ENCODE data around the gene CNIH2. TPM values are rescaled to one million over a fixed set of nuclear protein-coding genes. Genes with fewer than 3 reads are reported as not detected.
A peak's percentile ranks its signal among the peaks of the same experiment; 100 is the strongest.

CNIH2 gene
- total RNA-seq, 4 donors from 2014 or later: not detected

- intact Hi-C loops (cut with DNase I): no loop called here
- WGBS, 2 donors: 91 to 94% methylated on average over 8 to 17 of the region's 26 CpGs
- Histone ChIP-seq H3K4me1 (peaks cover 15 to 22% of the 10 kb centered on the region in 2 donors), H3K4me3 (replicated peaks in 1 of 3) (no peak overlapping the region), H3K36me3 (peaks cover 0 to 21% of the 10 kb centered on the region in 2 donors), H3K27ac (no peak overlapping the region), H3K9me3 (no peaks in the 10 kb centered on the region), H3K27me3 (no peaks in the 10 kb centered on the region)
- TF ChIP-seq CTCF (IDR thresholded peaks at IDR 0.05): no peak
- TF ChIP-seq POLR2A (IDR thresholded peaks at IDR 0.05): no peak
- no peak for DNase-seq
Observed at GRCh38 chr11:66265531-66266377, 12.2 kb upstream of the CNIH2 start.

GRCh38 chr11:66266378-66267038 lies 11.5 kb upstream of the CNIH2 start:
- H3K27me3 ChIP-seq: no peaks in the 10 kb centered on the region
- intact Hi-C loops (cut with DNase I): no loop called here
- no peak overlapping the region for H3K27ac ChIP-seq
- H3K36me3 ChIP-seq: peaks cover under 1 to 16% of the 10 kb centered on the region in 2 donors
- WGBS, 2 donors: 83 to 84% methylated on average over 12 to 17 of the region's 20 CpGs
- no peak for DNase-seq
- peaks cover 15 to 24% of the 10 kb centered on the region in 2 donors for H3K4me1 ChIP-seq
- H3K9me3 ChIP-seq: no peaks in the 10 kb centered on the region
- no peak for TF ChIP-seq POLR2A (IDR thresholded peaks at IDR 0.05)
- TF ChIP-seq CTCF (IDR thresholded peaks at IDR 0.05): no peak
- no peak overlapping the region for H3K4me3 ChIP-seq (replicated peaks in 1 of 3)

DNA sequence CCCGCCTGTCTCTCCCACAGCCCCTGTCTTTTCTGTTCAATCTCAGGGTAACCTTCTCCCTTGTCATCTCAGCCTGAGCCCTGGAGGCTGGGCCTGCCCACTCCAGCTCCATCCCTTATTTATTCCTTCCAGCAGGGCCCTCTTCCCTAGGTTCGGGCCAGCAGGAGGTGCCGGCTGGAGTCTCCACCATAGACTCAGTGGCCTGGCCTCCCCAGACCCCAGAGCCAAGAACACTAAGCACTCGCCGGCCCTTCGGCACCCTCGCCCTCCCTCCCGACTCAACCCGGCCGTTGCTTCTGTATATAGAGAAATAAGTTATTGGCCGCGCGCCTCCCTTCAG lies 11.0 kb upstream of the CNIH2 start:
- no peaks in the 10 kb centered on the region for H3K27me3 ChIP-seq
- H3K27ac ChIP-seq: peak overlapping the region; percentile 94 to 97 (median 96)
- intact Hi-C loops (cut with DNase I): no loop called here
- peaks cover 6 to 16% of the 10 kb centered on the region in 2 donors for H3K36me3 ChIP-seq
- H3K9me3 ChIP-seq: no peaks in the 10 kb centered on the region
- H3K4me3 ChIP-seq (replicated peaks in 1 of 3): peak overlapping the region in 1 of 3 donors; percentile 63
- DNase-seq: no peak
- 25 to 28% methylated on average over 13 of the region's 13 CpGs for whole genome bisulfite sequencing, 2 donors
- peaks cover 15 to 24% of the 10 kb centered on the region in 2 donors for H3K4me1 ChIP-seq
- TF ChIP-seq POLR2A (IDR thresholded peaks at IDR 0.05): no peak
- TF ChIP-seq CTCF (IDR thresholded peaks at IDR 0.05): no peak

GRCh38 chr11:66267379-66268243 lies 10.4 kb upstream of the CNIH2 start:
- 1 to 2% methylated on average over 25 to 41 of the region's 61 CpGs for WGBS, 2 donors
- peak; percentile 87 to 88 for DNase-seq
- intact Hi-C loops (cut with DNase I): no loop called here
- Histone ChIP-seq H3K4me3 (replicated peaks in 1 of 3) (peak overlapping the region; percentile 6 to 63 (median 45)), H3K27me3 (no peaks in the 10 kb centered on the region), H3K36me3 (peaks cover 12 to 16% of the 10 kb centered on the region in 2 donors), H3K4me1 (peaks cover 15 to 24% of the 10 kb centered on the region in 2 donors), H3K9me3 (no peaks in the 10 kb centered on the region), H3K27ac (peak overlapping the region; percentile 94 to 97 (median 96))
- peak; percentile 43 to 49 for TF ChIP-seq POLR2A (IDR thresholded peaks at IDR 0.05)
- peak in 1 of 6 experiments; percentile 31 for TF ChIP-seq CTCF (IDR thresholded peaks at IDR 0.05)

Data from thyroid gland (tissue), 4 donors.